SU-DHL-6 (cell line): ENCODE data around the gene DLG2.

Experiments used
- CTCF ChIP-seq: fragments of 200-600 bp; sonication (generic); IDR thresholded peaks from one replicate; pipeline ENCODE4 v1.5.1; 2017; ENCODE audit warnings: antibody characterized with exemption, mild to moderate bottlenecking, low read length, moderate library complexity; ENCODE audit not compliant: insufficient read depth, poor library complexity, severe bottlenecking
- EZH2phosphoT487 ChIP-seq: fragments of 200-600 bp; sonication (generic), shearing (Covaris generic); conservative IDR thresholded peaks from 2 replicates; pipeline ENCODE4 v1.6.1; 2018; ENCODE audit warnings: mild to moderate bottlenecking, antibody characterized with exemption, low read length, moderate library complexity, mixed read lengths

- no peak for TF ChIP-seq CTCF
- TF ChIP-seq EZH2phosphoT487: no peak
These were observed 2170.6 kb downstream of the DLG2 start for GRCh38 chr11:83456566-83456965.
